Kidney tubule cell (primary cell): ENCODE data around the gene ADAM12.

Source experiments
- DNase-seq: peaks from one replicate; pipeline ENCODE4 v3.0.0-alpha.2; 2018; ENCODE audit warnings: low spot score

ADAM12 gene

DNA sequence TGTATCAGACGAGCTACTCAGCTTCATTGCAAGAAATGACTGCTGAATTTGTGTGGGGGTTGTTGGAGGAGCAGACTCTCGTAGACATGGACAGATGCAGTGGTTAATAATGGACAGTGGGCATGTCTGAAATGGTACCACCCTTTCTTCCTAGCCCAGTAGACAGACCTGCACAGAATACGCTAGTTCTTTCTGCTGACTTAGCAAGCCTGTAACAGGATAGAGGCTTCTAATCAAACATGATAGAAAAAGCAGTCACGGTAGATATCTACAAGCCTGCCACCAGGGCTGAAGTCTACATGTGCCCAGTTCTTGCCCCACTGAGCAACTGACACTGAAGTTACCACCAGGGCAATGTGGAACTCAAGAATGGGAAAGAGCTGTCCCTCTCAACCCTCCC, 303.9 kb downstream of the ADAM12 start:
- no peak for DNase-seq

DNA sequence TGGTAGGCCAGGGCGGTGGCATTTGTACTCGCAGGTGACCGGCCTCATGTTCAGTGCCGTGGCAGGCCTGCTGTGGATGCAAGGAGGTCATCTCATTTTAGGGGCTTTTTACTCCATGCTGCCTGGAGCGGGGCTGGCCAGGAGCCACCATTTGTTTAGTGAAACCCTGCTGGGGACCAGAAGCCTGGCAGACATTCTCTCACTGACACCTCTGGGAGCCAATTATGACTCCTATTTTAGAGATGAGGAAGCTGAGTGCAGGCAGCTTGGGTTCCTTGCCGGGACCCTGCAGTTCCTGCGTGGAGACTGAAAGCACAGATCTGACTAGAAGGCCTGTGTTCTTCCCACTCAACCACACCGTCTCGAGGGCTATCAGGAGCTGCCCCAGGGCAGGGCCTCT, 305.3 kb downstream of the ADAM12 start:
- DNase-seq = no peak

DNA sequence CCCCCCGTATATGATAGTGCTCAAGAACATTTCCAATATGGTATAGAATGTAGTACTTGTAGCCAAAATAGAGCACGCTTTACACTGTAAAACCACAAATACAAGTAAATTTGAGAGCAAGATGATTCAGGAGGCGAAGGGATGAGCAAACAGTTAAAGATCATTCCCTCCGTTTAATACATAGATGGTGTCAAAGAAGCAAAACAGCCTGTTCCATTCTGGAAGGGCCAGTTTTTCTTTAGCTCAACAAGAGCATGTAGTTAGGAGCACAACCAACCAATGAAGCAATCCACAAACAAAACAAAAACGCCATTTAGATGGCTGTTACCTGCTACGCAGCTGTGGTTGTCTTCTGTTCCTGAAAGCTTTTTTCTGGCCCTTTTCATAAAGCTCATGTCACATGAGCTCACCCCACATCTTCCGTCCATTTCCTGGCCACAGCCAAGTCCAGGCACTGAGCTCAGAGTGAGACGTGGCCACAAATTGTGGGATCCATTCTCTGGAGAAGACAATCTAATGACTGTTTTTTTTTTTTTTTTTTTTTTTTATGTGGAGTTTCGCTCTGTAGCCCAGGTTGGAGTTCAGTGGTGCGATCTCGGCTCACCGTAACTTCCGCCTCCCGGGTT, 306.3 kb downstream of the ADAM12 start:
- no peak for DNase-seq

DNA sequence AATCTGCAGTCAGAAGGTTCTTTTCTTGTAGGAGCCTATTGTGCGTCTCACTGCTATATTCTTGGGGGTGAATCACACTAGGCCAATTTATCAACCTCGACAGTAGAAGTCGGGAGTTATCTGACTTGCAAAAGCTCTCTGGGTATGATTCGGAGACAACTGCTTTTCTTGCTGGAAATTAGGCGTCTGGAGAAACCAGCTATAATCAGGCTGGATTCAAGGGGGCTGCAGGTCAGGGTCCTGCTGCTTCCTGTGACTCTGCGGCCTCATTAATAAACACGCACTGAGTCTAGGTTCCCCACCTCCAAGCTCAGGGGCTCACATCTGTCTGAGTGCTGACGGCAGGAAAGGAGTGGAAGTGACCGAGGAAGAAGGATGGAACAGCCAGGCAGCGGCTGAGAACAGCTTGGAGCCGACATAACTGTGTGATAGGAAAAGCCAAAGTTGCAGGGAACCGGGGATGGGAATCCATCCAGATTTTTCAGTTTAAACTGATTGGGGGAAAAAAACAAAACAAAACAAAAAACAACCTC, 307.3 kb downstream of the ADAM12 start:
- DNase-seq = peak; percentile 62

DNA sequence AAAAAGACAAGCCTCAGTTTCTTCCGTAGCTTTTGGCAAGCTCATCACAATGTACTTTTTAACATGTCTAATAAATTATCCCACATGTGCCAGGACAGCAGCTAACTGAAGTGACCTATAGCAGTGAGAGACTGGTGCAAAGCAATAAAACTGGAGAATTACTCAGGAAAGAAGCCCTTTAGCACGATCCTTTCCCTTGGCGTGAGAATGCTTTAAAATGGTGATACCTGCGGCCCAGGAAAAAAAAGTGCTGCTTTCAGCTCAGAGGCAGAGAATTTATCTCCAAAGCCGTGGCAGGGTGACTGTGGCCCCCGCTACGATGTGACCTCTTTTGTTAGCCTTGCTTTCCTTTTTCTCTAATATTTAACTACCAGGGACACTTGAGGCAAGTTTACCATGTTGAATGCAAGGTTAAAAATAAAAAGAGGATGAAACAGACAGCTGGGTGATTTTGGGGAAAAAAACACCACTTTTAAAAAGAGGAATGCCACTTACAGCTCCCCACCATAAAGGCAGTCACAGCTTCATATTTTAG, 307.9 kb downstream of the ADAM12 start:
- DNase-seq = peak; percentile 25

- peak; percentile 97 for DNase-seq
Measured at GRCh38 chr10:126075009-126075408, 313.3 kb downstream of the ADAM12 start.

DNA sequence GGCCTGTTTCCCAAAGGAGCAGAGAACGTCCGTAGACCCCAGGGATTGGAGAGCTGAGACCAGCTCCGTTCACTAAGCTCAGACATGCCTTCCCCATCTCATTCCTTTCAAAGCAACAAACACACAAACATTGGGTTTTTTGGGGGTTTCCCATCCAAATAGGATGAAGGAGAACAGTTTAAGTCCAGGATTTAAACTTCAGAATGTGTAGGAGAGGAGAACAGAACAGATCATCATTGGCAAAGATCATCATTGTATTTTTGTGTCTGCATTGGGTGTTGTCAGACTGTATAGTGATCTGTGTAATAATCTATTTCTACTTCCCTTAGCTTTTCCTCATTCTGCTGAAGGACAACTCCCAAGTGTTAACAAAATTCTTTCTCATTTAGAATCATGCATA, 314.0 kb downstream of the ADAM12 start:
- DNase-seq = no peak

GRCh38 chr10:126073606-126074005, 314.7 kb downstream of the ADAM12 start:
- DNase-seq = no peak

DNA sequence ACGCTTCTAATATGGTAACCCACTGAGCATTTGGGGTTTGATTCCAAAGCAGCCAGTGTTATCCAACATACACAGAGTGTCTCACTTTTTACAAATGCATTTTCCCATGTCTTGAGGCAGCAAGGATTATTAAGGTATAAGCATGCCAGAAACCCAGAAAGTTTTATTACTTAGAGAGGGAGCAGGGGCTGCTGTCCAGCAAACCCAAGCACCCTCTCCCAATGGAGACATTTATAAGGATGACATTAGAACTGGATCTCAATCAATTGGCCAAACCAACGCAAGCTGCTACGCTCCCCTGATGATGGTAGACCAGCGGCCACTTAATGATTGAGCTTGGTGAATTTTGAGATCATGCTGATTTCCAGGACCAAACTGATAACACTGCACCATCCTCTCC, 315.7 kb downstream of the ADAM12 start:
- no peak for DNase-seq

- DNase-seq = no peak
Measured at GRCh38 chr10:126070476-126071215, 317.6 kb downstream of the ADAM12 start.

DNA sequence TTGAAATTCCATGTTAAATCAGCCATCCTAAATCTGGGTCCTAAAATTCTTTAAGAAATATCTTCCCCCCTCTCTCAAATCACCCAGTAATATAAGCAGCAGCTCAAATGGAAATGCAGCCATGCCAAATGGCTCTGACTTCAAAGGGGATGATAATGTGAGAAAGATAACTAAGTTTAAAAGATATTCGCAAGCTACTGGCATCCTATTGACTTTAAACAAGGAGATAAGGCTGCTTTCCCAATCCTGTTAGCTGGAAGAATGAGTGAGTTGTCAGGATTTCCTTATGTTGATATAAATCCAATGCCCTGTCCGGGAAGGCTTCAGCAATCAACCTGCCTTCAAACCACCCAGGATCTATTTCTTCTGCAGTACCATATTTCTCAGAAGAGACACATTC, 320.0 kb downstream of the ADAM12 start:
- no peak for DNase-seq

GRCh38 chr10:126066456-126066855, 321.8 kb downstream of the ADAM12 start:
- peak; percentile 73 for DNase-seq

GRCh38 chr10:126065751-126066377, 322.4 kb downstream of the ADAM12 start:
- DNase-seq = peak; percentile 63

GRCh38 chr10:126064512-126064911, 323.8 kb downstream of the ADAM12 start:
- no peak for DNase-seq

DNA sequence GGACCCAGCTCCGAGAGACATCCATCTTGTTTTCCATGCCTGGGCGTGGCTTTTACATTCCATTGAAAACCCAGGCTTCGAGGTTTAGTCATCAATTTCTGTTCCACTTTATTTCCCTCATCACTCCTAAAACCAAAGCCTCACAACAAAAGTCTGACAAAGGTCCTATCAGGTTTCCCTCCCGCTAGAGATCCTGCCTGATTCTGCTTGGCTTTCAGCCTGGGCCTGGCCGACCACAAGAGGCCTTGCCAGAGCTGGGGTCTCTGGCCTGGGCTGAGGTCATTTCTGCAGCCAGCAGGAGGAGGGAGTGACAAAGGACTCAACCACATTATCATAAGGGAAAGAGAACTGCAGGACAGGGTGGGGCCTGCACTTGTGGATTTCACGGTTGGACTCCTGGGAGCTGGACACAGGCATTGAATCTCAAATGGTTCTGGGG, 324.9 kb downstream of the ADAM12 start:
- DNase-seq = peak; percentile 98

GRCh38 chr10:126062131-126063032, 325.9 kb downstream of the ADAM12 start:
- DNase-seq = peak; percentile 100

DNA sequence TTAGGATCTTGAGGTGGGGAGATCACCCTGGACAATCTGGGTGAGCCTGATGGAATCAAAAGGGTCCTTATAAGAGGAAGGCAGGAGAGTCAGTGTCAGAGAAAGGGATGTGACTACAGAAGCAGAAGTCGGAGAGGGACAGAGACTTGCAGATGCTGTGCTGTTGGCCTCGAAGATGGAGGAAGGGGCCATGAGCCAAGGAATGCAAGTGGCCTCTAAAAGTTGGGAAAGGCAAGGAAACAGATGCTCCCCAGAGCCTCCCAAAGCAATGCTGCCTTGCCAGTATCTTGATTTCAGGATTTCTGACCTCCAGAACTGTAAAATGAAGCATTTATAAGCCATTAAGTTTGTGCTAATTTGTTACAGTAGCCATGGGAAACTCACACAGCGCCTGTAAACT, 326.8 kb downstream of the ADAM12 start:
- DNase-seq = no peak

GRCh38 chr10:126060261-126060931, 327.9 kb downstream of the ADAM12 start:
- DNase-seq = peak; percentile 79

GRCh38 chr10:126059076-126059826, 329.0 kb downstream of the ADAM12 start:
- peak; percentile 75 for DNase-seq

DNA sequence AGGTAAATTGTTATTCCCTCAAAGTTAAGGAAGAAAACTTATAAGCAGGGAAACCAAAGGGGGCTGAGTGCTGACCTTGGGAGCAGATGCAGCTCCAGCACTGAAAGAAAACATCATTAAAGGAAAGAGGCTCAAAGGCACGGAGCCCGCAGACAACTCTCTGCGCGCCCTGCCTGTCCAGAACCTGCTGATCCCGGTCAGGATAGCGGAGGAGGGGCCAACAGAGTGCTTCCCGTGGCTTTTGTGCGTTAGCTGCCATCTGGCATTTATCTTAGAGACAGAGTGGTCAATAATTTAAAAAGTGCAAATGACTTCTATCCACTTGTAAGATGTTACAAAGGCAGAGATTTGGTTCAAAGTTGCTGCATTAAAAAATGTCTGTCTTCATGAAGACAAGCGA, 329.8 kb downstream of the ADAM12 start:
- no peak for DNase-seq
